Hepatocyte (in vitro differentiated cells): Measurements from ENCODE around the gene ITPR3. TPM values are rescaled to one million over a fixed set of nuclear protein-coding genes. Genes with fewer than 3 reads are reported as not detected.

Source experiments
- DNase-seq: peaks from one replicate; pipeline ENCODE4 v3.0.0-alpha.2; 2016; ENCODE audit warnings: low spot score
- H2AFZ ChIP-seq: fragments of 200-600 bp; sonication (generic); 2 replicates; pipeline ENCODE4 v1.6.0; 2016; ENCODE audit warnings: antibody characterized with exemption, mild to moderate bottlenecking
- H3K27ac ChIP-seq: fragments of 200-600 bp; sonication (generic); 2 replicates; pipeline ENCODE4 v1.5.1; 2016; ENCODE audit warnings: mild to moderate bottlenecking
- H3K27me3 ChIP-seq: fragments of 200-600 bp; sonication (generic); 2 replicates; pipeline ENCODE4 v1.6.1; 2016
- H3K36me3 ChIP-seq: fragments of 200-600 bp; sonication (generic); replicated peaks from 2 replicates; pipeline ENCODE4 v1.5.1; 2016; ENCODE audit warnings: low read depth; ENCODE audit not compliant: insufficient read depth
- H3K4me1 ChIP-seq: fragments of 200-600 bp; sonication (generic); 2 replicates; pipeline ENCODE4 v1.5.1; 2016; ENCODE audit warnings: mild to moderate bottlenecking, moderate library complexity; ENCODE audit not compliant: insufficient read depth
- H3K4me2 ChIP-seq: fragments of 200-600 bp; sonication (generic); 2 replicates; pipeline ENCODE4 v1.6.0; 2016
- H3K4me3 ChIP-seq: fragments of 200-600 bp; sonication (generic); 2 replicates; pipeline ENCODE4 v1.5.1; 2016; ENCODE audit warnings: mild to moderate bottlenecking
- H3K79me2 ChIP-seq: fragments of 200-600 bp; sonication (generic); 2 replicates; pipeline ENCODE4 v1.6.0; 2017; ENCODE audit warnings: mild to moderate bottlenecking
- H3K9me2 ChIP-seq: fragments of 200-600 bp; sonication (generic); replicated peaks from 2 replicates; pipeline ENCODE4 v1.6.0; 2017; ENCODE audit warnings: mild to moderate bottlenecking; ENCODE audit not compliant: insufficient read depth
- H3K9me3 ChIP-seq: fragments of 200-600 bp; sonication (generic); 2 replicates; pipeline ENCODE4 v1.5.1; 2016; ENCODE audit warnings: low read depth, mild to moderate bottlenecking
- H4K20me1 ChIP-seq: fragments of 200-600 bp; sonication (generic); 2 replicates; pipeline ENCODE4 v1.6.0; 2016; ENCODE audit warnings: mild to moderate bottlenecking; ENCODE audit not compliant: insufficient read depth, poor library complexity, severe bottlenecking
- EZH2 ChIP-seq: fragments of 200-600 bp; sonication (generic); IDR thresholded peaks from 2 replicates; pipeline ENCODE4 v1.6.1; 2016; ENCODE audit warnings: antibody characterized with exemption, mild to moderate bottlenecking, borderline replicate concordance
- EZH2phosphoT487 ChIP-seq: fragments of 200-600 bp; sonication (generic); IDR thresholded peaks from one replicate; pipeline ENCODE4 v1.6.1; 2018; ENCODE audit warnings: antibody characterized with exemption, mild to moderate bottlenecking, low read depth, moderate library complexity; ENCODE audit not compliant: unreplicated experiment, severe bottlenecking
- WGBS: methylation state at CpG from one replicate; pipeline ENCODE4 v1.1.6; 2016; ENCODE audit warnings: low lambda C conversion rate; ENCODE audit errors: missing lambda C conversion rate; 5-methylcytosine and 5-hydroxymethylcytosine counted together
- polyA plus RNA-seq: library from polyadenylated mRNA; unstranded; fragments of >200 nt; fragmentation: Nextera tagmentation; extraction: Ambion mirVana; gene quantifications from 2 replicates; pipeline ENCODE4 v1.2.1, GENCODE V29; 2016
- total RNA-seq: library from RNA; depleted of rRNA; stranded (reverse); fragments of >200 nt; gene quantifications from 2 replicates; pipeline ENCODE4 v1.2.3, GENCODE V29; 2014
- TF ChIP-seq, protein P1 (sequence below): fragments of 200-600 bp; sonication (generic); IDR thresholded peaks from 2 replicates; pipeline ENCODE4 v1.5.1; 2016; ENCODE audit warnings: antibody characterized with exemption, mild to moderate bottlenecking; ENCODE audit not compliant: poor library complexity

The ITPR3 gene
- total and polyA plus RNA-seq, 2 experiments from 2014 or later, result 16.5 to 39.6 TPM

DNA sequence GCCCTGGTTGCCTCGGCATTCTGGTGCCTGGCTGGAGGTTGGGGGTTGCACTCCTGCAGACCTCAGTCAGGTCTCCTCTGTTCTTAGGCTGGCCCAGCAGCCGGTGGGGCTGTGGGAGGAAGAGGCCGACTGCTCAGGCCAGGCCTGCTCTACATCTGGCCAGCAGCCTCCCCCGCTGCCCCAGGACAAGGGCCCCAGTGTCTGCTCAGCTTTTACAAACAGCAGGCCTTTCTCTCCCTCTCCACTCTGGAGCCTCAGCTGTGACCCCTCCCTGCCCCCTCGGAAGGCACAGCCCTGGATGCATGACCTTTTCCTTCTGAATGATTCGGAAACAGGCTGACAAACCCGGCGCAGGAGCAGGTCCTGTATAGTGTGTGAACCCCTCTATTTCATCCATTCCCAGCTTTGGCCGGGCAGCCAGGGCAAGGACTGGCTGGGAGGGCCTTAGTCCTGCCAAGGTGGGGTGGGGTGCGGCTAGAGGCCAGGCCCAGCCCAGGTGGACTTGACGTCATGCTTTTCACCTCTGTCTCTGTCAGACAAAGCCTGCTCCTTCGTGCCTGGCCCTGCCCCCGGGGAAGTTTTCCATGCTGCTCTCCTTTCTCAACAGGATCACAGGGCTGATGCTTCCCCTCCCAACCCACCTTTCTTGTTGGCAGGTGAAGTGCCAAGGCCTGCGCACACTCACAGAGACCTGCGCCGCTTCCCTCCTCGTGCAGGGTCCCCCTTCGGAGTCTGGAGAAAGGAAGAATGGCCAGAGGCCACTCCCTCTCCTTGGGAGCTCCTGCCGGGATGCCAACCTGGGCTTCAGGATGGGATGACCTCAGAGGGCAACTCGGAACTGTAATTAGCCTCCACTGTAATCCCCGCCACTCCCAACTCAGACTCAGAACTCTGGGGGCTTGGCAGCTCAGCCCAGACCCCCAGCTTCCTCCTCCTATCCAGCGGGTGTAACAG lies 10.1 kb upstream of the ITPR3 start:
- DNase-seq, result no peak
- WGBS, result 61% methylated on average over 22 of the region's 22 CpGs
- Histone ChIP-seq H3K4me1 (peaks cover 10% of the 10 kb centered on the region), H3K4me3 (no peak overlapping the region), H3K79me2 (no peaks in the 10 kb centered on the region), H3K9me2 (no peaks in the 10 kb centered on the region), H3K27ac (peak overlapping the region; percentile 31), H3K9me3 (no peaks in the 10 kb centered on the region), H4K20me1 (no peaks in the 10 kb centered on the region), H3K4me2 (no peak overlapping the region), H3K27me3 (no peaks in the 10 kb centered on the region), H2AFZ (no peak overlapping the region), H3K36me3 (no peaks in the 10 kb centered on the region)
- TF ChIP-seq, protein P1, sequence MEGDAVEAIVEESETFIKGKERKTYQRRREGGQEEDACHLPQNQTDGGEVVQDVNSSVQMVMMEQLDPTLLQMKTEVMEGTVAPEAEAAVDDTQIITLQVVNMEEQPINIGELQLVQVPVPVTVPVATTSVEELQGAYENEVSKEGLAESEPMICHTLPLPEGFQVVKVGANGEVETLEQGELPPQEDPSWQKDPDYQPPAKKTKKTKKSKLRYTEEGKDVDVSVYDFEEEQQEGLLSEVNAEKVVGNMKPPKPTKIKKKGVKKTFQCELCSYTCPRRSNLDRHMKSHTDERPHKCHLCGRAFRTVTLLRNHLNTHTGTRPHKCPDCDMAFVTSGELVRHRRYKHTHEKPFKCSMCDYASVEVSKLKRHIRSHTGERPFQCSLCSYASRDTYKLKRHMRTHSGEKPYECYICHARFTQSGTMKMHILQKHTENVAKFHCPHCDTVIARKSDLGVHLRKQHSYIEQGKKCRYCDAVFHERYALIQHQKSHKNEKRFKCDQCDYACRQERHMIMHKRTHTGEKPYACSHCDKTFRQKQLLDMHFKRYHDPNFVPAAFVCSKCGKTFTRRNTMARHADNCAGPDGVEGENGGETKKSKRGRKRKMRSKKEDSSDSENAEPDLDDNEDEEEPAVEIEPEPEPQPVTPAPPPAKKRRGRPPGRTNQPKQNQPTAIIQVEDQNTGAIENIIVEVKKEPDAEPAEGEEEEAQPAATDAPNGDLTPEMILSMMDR, result no peak
- TF ChIP-seq EZH2phosphoT487 (no peak), EZH2 (no peak)

DNA sequence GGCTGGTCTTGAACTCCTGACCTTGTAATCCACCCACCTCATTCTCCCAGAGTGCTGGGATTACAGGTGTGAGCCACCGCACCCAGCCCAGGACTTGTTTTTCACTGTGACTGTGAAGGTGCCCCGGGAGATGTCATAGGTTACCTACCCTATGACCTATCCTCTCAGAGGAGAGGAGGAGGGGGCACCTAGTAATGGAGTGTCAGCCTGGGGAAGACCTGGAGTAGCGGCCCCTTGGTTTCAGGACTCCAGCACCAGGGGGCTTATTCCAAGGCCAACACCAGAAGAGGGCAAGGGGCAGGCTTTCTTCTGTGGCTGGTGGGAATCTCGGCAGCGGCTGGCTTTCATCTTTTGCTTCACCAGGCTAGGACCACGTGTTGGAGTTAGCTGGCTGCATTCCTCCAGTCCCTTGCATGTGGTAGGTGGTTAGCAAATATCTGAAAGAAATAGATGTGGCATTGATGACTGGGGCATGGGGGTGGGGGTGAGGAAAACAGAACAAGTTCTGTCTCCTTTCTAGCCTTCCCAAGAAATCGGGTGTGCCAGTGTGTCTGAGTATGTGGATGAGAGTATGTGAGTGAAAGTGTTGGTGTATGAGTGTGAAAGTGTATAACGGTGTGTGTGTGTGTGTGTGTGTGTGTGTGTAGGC lies 7.9 kb upstream of the ITPR3 start:
- H4K20me1 ChIP-seq, result no peaks in the 10 kb centered on the region
- H3K4me3 ChIP-seq, result no peak overlapping the region
- H3K9me2 ChIP-seq, result no peaks in the 10 kb centered on the region
- H3K27me3 ChIP-seq, result no peaks in the 10 kb centered on the region
- H3K36me3 ChIP-seq, result no peaks in the 10 kb centered on the region
- no peak overlapping the region for H2AFZ ChIP-seq
- H3K27ac ChIP-seq, result no peak overlapping the region
- no peak overlapping the region for H3K4me2 ChIP-seq
- no peaks in the 10 kb centered on the region for H3K9me3 ChIP-seq
- WGBS, result 71% methylated on average over 8 of the region's 8 CpGs
- TF ChIP-seq EZH2 (no peak), EZH2phosphoT487 (no peak)
- TF ChIP-seq, protein P1, result no peak
- DNase-seq, result no peak
- H3K79me2 ChIP-seq, result no peaks in the 10 kb centered on the region
- H3K4me1 ChIP-seq, result peaks cover 10% of the 10 kb centered on the region

DNA sequence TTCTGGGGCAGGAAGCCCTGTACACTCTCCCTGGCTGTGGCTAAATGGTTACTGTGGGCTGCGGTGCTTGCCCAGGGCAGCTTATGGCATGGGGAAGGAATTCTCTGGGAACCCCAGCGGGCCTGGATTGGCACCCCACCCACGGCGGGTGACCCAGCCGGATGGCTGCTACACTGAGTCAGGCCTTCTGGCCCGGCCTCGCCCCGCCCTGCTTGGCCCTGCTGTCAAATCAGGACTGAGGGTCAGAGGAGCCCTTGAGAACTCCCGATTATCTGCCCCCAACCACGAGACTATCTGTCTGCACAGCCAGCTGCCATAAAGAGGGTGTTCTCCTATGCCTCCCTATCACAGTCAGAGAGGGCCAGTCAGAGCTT lies 7.3 kb upstream of the ITPR3 start:
- Histone ChIP-seq H3K79me2 (no peaks in the 10 kb centered on the region), H3K9me2 (no peaks in the 10 kb centered on the region), H3K27ac (no peak overlapping the region), H2AFZ (no peak overlapping the region), H3K4me3 (no peak overlapping the region), H3K9me3 (no peaks in the 10 kb centered on the region), H3K36me3 (no peaks in the 10 kb centered on the region), H3K4me1 (peaks cover 10% of the 10 kb centered on the region), H3K27me3 (no peaks in the 10 kb centered on the region), H4K20me1 (no peaks in the 10 kb centered on the region), H3K4me2 (no peak overlapping the region)
- WGBS, result 84% methylated on average over 10 of the region's 10 CpGs
- no peak for TF ChIP-seq EZH2phosphoT487
- TF ChIP-seq, protein P1, result no peak
- no peak for TF ChIP-seq EZH2
- DNase-seq, result no peak
